C4-2B (cell line): ENCODE data around the gene SREBF1.

Source experiments
- H3K27ac ChIP-seq: fragments of 450-650 bp; 2 replicates; pipeline ENCODE4 v1.5.1; 2017
- CTCF ChIP-seq: fragments of 450-650 bp; conservative IDR thresholded peaks from 2 replicates; pipeline ENCODE4 v1.5.1; 2017; ENCODE audit warnings: mild to moderate bottlenecking
- ZFX ChIP-seq: fragments of 450-650 bp; IDR thresholded peaks from 2 replicates; pipeline ENCODE4 v1.6.1; 2017

The SREBF1 gene

GRCh38 chr17:17766744-17767120, 70.1 kb downstream of the SREBF1 start:
- no peak overlapping the region for H3K27ac ChIP-seq

GRCh38 chr17:17766077-17766743, 70.6 kb downstream of the SREBF1 start:
- no peak overlapping the region for H3K27ac ChIP-seq
- TF ChIP-seq ZFX (no peak), CTCF (no peak)

More at GRCh38 chr17:17766744-17767120, 70.1 kb downstream of the SREBF1 start:
- no peak for TF ChIP-seq CTCF
- no peak for TF ChIP-seq ZFX

GRCh38 chr17:17765359-17766076, 71.3 kb downstream of the SREBF1 start:
- no peak overlapping the region for H3K27ac ChIP-seq

GRCh38 chr17:17763734-17764133, 73.1 kb downstream of the SREBF1 start:
- TF ChIP-seq CTCF (no peak), ZFX (no peak)
- H3K27ac ChIP-seq: no peak overlapping the region

More at GRCh38 chr17:17765359-17766076, 71.3 kb downstream of the SREBF1 start:
- TF ChIP-seq CTCF (no peak), ZFX (no peak)

GRCh38 chr17:17763136-17763535, 73.7 kb downstream of the SREBF1 start:
- no peak overlapping the region for H3K27ac ChIP-seq

GRCh38 chr17:17762744-17763105, 74.1 kb downstream of the SREBF1 start:
- TF ChIP-seq ZFX: no peak
- no peak for TF ChIP-seq CTCF
- no peak overlapping the region for H3K27ac ChIP-seq

More at GRCh38 chr17:17763136-17763535, 73.7 kb downstream of the SREBF1 start:
- TF ChIP-seq ZFX (no peak), CTCF (no peak)
